IPS-NIHi11 (cell line): ENCODE measurements around the gene GLB1L2.

ENCODE experiments used
- DNase-seq: peaks from one replicate; pipeline ENCODE4 v3.0.0; 2012; ENCODE audit warnings: mixed read lengths, low spot score

Gene GLB1L2

GRCh38 chr11:134385774-134386565 lies 54.2 kb downstream of the GLB1L2 start:
- DNase-seq, result no peak

GRCh38 chr11:134386945-134387344 lies 55.2 kb downstream of the GLB1L2 start:
- DNase-seq, result no peak

- no peak for DNase-seq
Measured at GRCh38 chr11:134387501-134387900, 55.7 kb downstream of the GLB1L2 start.

- DNase-seq, result no peak
Measured at GRCh38 chr11:134388590-134388989, 56.8 kb downstream of the GLB1L2 start.

GRCh38 chr11:134389464-134390180 lies 57.8 kb downstream of the GLB1L2 start:
- DNase-seq, result no peak

- DNase-seq, result no peak
Measured at GRCh38 chr11:134390706-134391569, 59.1 kb downstream of the GLB1L2 start.

GRCh38 chr11:134391656-134392055 lies 59.9 kb downstream of the GLB1L2 start:
- no peak for DNase-seq

- DNase-seq, result no peak
Measured at GRCh38 chr11:134392953-134393615, 61.3 kb downstream of the GLB1L2 start.

GRCh38 chr11:134393638-134394037 lies 61.9 kb downstream of the GLB1L2 start:
- peak; percentile 82 for DNase-seq

- DNase-seq, result no peak
Measured at GRCh38 chr11:134394311-134394710, 62.5 kb downstream of the GLB1L2 start.

GRCh38 chr11:134395002-134395401 lies 63.2 kb downstream of the GLB1L2 start:
- no peak for DNase-seq

- no peak for DNase-seq
Measured at GRCh38 chr11:134397304-134398078, 65.7 kb downstream of the GLB1L2 start.

- DNase-seq, result no peak
Measured at GRCh38 chr11:134398079-134398444, 66.3 kb downstream of the GLB1L2 start.

- DNase-seq, result no peak
Measured at GRCh38 chr11:134398644-134399292, 67.0 kb downstream of the GLB1L2 start.

- no peak for DNase-seq
Measured at GRCh38 chr11:134399293-134399654, 67.5 kb downstream of the GLB1L2 start.

- DNase-seq, result no peak
Measured at GRCh38 chr11:134399996-134400395, 68.2 kb downstream of the GLB1L2 start.

GRCh38 chr11:134401825-134402809 lies 70.3 kb downstream of the GLB1L2 start:
- DNase-seq, result no peak

GRCh38 chr11:134402910-134403309 lies 71.1 kb downstream of the GLB1L2 start:
- no peak for DNase-seq

- no peak for DNase-seq
Measured at GRCh38 chr11:134404575-134405341, 73.0 kb downstream of the GLB1L2 start.
